PFSK-1 (cell line): ENCODE measurements around the gene ACER2.

ENCODE experiments used
- FOXP2 ChIP-seq: optimal IDR thresholded peaks from 2 replicates; pipeline ENCODE3; 2011; ENCODE audit warnings: borderline replicate concordance, control low read depth, inconsistent platforms; ENCODE audit not compliant: insufficient read depth; ENCODE audit errors: extremely low read length, extremely low read depth
- POLR2AphosphoS5 ChIP-seq: IDR thresholded peaks from 2 replicates; pipeline ENCODE4 v1.6.1; 2012; ENCODE audit warnings: low read depth, mild to moderate bottlenecking, control low read depth, low read length, moderate library complexity
- SIN3A ChIP-seq: IDR thresholded peaks from 2 replicates; pipeline ENCODE4 v1.6.1; 2012; ENCODE audit warnings: mild to moderate bottlenecking, low read length, moderate library complexity, borderline replicate concordance; ENCODE audit not compliant: insufficient read depth
- TAF1 ChIP-seq: IDR thresholded peaks from 2 replicates; pipeline ENCODE4 v1.6.1; 2012; ENCODE audit warnings: low read length, control low read depth, borderline replicate concordance; ENCODE audit not compliant: insufficient read depth
- TF ChIP-seq, protein P1 (sequence below), 2 experiments: IDR thresholded peaks; 2 replicates each; pipeline versions ENCODE4 v1.6.1 to v1.8.0; 2011 to 2012; ENCODE audit warnings: low read depth in 2 of 2, low read length in 2 of 2, control low read depth in 1 of 2, inconsistent platforms in 1 of 2, mild to moderate bottlenecking in 1 of 2, moderate library complexity in 1 of 2; ENCODE audit not compliant: insufficient read depth in 1 of 2

The ACER2 gene

GRCh38 chr9:19493876-19494275 is 85.1 kb downstream of the ACER2 start:
- no peak for TF ChIP-seq TAF1
- no peak for TF ChIP-seq FOXP2
- no peak for TF ChIP-seq SIN3A
- no peak for TF ChIP-seq POLR2AphosphoS5
- TF ChIP-seq, protein P1, sequence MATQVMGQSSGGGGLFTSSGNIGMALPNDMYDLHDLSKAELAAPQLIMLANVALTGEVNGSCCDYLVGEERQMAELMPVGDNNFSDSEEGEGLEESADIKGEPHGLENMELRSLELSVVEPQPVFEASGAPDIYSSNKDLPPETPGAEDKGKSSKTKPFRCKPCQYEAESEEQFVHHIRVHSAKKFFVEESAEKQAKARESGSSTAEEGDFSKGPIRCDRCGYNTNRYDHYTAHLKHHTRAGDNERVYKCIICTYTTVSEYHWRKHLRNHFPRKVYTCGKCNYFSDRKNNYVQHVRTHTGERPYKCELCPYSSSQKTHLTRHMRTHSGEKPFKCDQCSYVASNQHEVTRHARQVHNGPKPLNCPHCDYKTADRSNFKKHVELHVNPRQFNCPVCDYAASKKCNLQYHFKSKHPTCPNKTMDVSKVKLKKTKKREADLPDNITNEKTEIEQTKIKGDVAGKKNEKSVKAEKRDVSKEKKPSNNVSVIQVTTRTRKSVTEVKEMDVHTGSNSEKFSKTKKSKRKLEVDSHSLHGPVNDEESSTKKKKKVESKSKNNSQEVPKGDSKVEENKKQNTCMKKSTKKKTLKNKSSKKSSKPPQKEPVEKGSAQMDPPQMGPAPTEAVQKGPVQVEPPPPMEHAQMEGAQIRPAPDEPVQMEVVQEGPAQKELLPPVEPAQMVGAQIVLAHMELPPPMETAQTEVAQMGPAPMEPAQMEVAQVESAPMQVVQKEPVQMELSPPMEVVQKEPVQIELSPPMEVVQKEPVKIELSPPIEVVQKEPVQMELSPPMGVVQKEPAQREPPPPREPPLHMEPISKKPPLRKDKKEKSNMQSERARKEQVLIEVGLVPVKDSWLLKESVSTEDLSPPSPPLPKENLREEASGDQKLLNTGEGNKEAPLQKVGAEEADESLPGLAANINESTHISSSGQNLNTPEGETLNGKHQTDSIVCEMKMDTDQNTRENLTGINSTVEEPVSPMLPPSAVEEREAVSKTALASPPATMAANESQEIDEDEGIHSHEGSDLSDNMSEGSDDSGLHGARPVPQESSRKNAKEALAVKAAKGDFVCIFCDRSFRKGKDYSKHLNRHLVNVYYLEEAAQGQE (IDR thresholded peaks at IDR 0.05; ENCODE audit: insufficient read depth in 1 of 2, low read depth in 2 of 2, low read length in 2 of 2): no peak

- TF ChIP-seq, protein P1 (IDR thresholded peaks at IDR 0.05; ENCODE audit: insufficient read depth in 1 of 2, low read depth in 2 of 2, low read length in 2 of 2): no peak
- no peak for TF ChIP-seq POLR2AphosphoS5
- TF ChIP-seq FOXP2: no peak
- TF ChIP-seq SIN3A: no peak
- no peak for TF ChIP-seq TAF1
Measured at GRCh38 chr9:19495186-19496028, 86.6 kb downstream of the ACER2 start.

DNA sequence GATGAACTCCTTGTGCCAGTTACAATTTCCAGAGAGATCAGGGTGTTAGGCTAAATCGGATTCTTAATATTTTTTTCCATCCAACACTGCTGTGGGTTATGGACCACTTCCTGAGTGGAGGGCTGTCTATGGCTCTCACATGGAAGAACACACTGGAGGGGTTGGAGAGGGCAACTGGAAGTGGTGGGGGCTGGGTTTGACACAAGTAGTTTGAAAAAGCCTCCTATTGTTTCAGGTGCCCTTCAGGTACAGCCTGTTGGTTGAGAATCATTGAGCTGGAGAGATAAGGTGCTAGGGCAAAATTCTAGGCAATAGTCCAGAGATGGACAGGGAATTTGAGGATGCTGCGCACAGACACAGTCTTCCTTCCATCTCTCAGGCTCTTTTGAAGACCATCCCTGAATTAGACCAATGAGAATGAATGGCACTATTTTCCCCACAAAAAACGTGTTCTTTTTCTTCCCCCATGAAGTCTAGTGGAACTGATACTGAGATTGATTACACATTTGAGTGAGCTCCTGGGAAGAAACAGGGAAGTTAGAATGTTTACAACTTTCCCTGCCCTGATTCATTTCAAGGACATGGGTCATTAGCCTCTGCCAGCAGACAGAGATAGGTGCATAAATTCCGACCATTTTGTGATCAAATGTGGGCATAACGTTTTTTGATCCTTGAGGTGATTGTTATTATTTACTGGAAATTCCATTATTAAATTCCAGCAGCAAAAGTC is 87.7 kb downstream of the ACER2 start:
- TF ChIP-seq SIN3A: no peak
- no peak for TF ChIP-seq POLR2AphosphoS5
- no peak for TF ChIP-seq FOXP2
- TF ChIP-seq, protein P1 (IDR thresholded peaks at IDR 0.05; ENCODE audit: insufficient read depth in 1 of 2, low read depth in 2 of 2, low read length in 2 of 2): no peak
- TF ChIP-seq TAF1: no peak

- TF ChIP-seq POLR2AphosphoS5: no peak
- TF ChIP-seq SIN3A: no peak
- no peak for TF ChIP-seq TAF1
- TF ChIP-seq FOXP2: no peak
- TF ChIP-seq, protein P1 (IDR thresholded peaks at IDR 0.05; ENCODE audit: insufficient read depth in 1 of 2, low read depth in 2 of 2, low read length in 2 of 2): no peak
Measured at GRCh38 chr9:19497276-19497675, 88.5 kb downstream of the ACER2 start.
